GM12878 (cell line): Measurements from ENCODE around the gene FMN2. TPM values are rescaled to one million over a fixed set of nuclear protein-coding genes. Genes with fewer than 3 reads are reported as not detected.

Experiments used
- ATAC-seq: fragments of 200-7000 bp; cut with Tn5 transposase; 3 replicates; pipeline ENCODE4 v1.9.1; 2020; ENCODE audit warnings: mild to moderate bottlenecking, moderate library complexity
- BruUV-seq: library from RNA; stranded (reverse); fragments of 400-500 nt; replicated peaks from 2 replicates; lab custom pipeline; 2021; lab: Mats Ljungman, UMichigan
- CTCF ChIA-PET: fragments of 300-600 bp; sonication (Branson Sonifier 250); formaldehyde crosslinking; extraction: SDS; loops from one replicate; lab custom pipeline; 2021; ENCODE audit warnings: inconsistent platforms; lab: Yijun Ruan, JAX
- POLR2A ChIA-PET: fragments of 350-600 bp; formaldehyde crosslinking; extraction: SDS; loops from one replicate; lab custom pipeline; 2021; ENCODE audit warnings: inconsistent platforms; lab: Charles Lee
- RAD21 ChIA-PET: fragments of 300-600 bp; sonication (Branson Sonifier 250); formaldehyde crosslinking; loops from one replicate; lab custom pipeline; 2023; ENCODE audit warnings: antibody characterized with exemption; ENCODE audit not compliant: unreplicated experiment; lab: Charles Lee
- SMC1A ChIA-PET: fragments of 300-600 bp; sonication (Branson Sonifier 250); formaldehyde crosslinking; loops from one replicate; lab custom pipeline; 2023; ENCODE audit not compliant: unreplicated experiment, uncharacterized antibody; lab: Charles Lee
- DNase-seq: peaks from one replicate; pipeline ENCODE4 v3.0.0-alpha.2; 2011; ENCODE audit warnings: low read depth, low spot score
- FAIRE-seq: peaks from 3 replicates; lab custom pipeline; 2011; peaks lifted over from hg19 to GRCh38; lab: Jason Lieb, UNC
- H2AFZ ChIP-seq: 2 replicates; pipeline ENCODE4 v1.6.0; 2011; ENCODE audit warnings: low read depth, low read length, control low read depth; ENCODE audit not compliant: control insufficient read depth
- H3K27ac ChIP-seq: 2 replicates; pipeline ENCODE4 v1.5.1; 2011; ENCODE audit warnings: control low read depth; ENCODE audit not compliant: control insufficient read depth, insufficient read depth
- H3K27me3 ChIP-seq, 2 experiments: replicated peaks in 1 of 2; 2 replicates each; pipeline versions ENCODE4 v1.6.0 to v1.6.1; 2011; ENCODE audit warnings: low read length in 1 of 2; ENCODE audit not compliant: control insufficient read depth in 2 of 2, insufficient read depth in 2 of 2
- H3K36me3 ChIP-seq, 2 experiments: 2 replicates each; pipeline ENCODE4 v1.5.1; 2011; ENCODE audit warnings: low read length in 1 of 2; ENCODE audit not compliant: control insufficient read depth in 2 of 2, insufficient read depth in 2 of 2
- H3K4me1 ChIP-seq: 2 replicates; pipeline ENCODE4 v1.6.1; 2011; ENCODE audit warnings: mild to moderate bottlenecking, low read length, moderate library complexity, mixed read lengths; ENCODE audit not compliant: control insufficient read depth, insufficient read depth
- H3K4me2 ChIP-seq: 2 replicates; pipeline ENCODE4 v1.6.0; 2011; ENCODE audit warnings: control low read depth; ENCODE audit not compliant: control insufficient read depth, insufficient read depth
- H3K4me3 ChIP-seq: fragments of 200-600 bp; sonication (generic); 2 replicates; pipeline ENCODE4 v1.5.1; 2016
- H3K79me2 ChIP-seq: 2 replicates; pipeline ENCODE4 v1.6.0; 2011; ENCODE audit warnings: low read length; ENCODE audit not compliant: control insufficient read depth, insufficient read depth
- H3K9ac ChIP-seq: 2 replicates; pipeline ENCODE4 v1.8.0; 2011; ENCODE audit warnings: low read length, control low read depth, mixed read lengths; ENCODE audit not compliant: control insufficient read depth, insufficient read depth
- H3K9me3 ChIP-seq: replicated peaks from 3 replicates; pipeline ENCODE4 v1.5.1; 2011; ENCODE audit warnings: mild to moderate bottlenecking, low read length; ENCODE audit not compliant: control insufficient read depth, insufficient read depth
- H4K20me1 ChIP-seq: 2 replicates; pipeline ENCODE4 v1.6.0; 2011; ENCODE audit not compliant: control insufficient read depth, insufficient read depth
- ATF7 ChIP-seq: fragments of 450-650 bp; IDR thresholded peaks from 2 replicates; pipeline ENCODE4 v1.6.1; 2016; ENCODE audit warnings: low read depth, mild to moderate bottlenecking
- BRCA1 ChIP-seq: IDR thresholded peaks from 2 replicates; pipeline ENCODE4 v1.6.1; 2011; ENCODE audit warnings: low read depth, low read length, improper control_type of control experiment
- CBFB ChIP-seq: IDR thresholded peaks from 2 replicates; pipeline ENCODE4 v1.6.1; 2016; ENCODE audit warnings: antibody characterized with exemption, low read depth
- ETV6 ChIP-seq, 2 experiments: fragments of 450-650 bp in 1 of 2; IDR thresholded peaks in 1 of 2; conservative IDR thresholded peaks in 1 of 2; 2 replicates each; pipeline ENCODE4 v1.6.1; 2014; ENCODE audit warnings: antibody characterized with exemption in 1 of 2, borderline replicate concordance in 1 of 2, low read depth in 1 of 2, mild to moderate bottlenecking in 1 of 2, moderate library complexity in 1 of 2
- JUNB ChIP-seq: IDR thresholded peaks from 2 replicates; pipeline ENCODE4 v1.6.1; 2016; ENCODE audit warnings: antibody characterized with exemption, mild to moderate bottlenecking
- KAT2A ChIP-seq: conservative IDR thresholded peaks from 2 replicates; pipeline ENCODE4 v1.6.1; 2011; ENCODE audit warnings: low read depth, low read length; ENCODE audit not compliant: control insufficient read depth
- LARP7 ChIP-seq: fragments of 450-650 bp; IDR thresholded peaks from 2 replicates; pipeline ENCODE4 v1.6.1; 2017; ENCODE audit warnings: mild to moderate bottlenecking
- POU2F2 ChIP-seq: IDR thresholded peaks from 3 replicates; pipeline ENCODE4 v1.6.1; 2011; ENCODE audit warnings: low read depth, mild to moderate bottlenecking, low read length, borderline replicate concordance
- SMAD5 ChIP-seq: IDR thresholded peaks from 2 replicates; pipeline ENCODE4 v1.6.1; 2016; ENCODE audit warnings: antibody characterized with exemption, low read depth
- SMARCA5 ChIP-seq: fragments of 450-650 bp; IDR thresholded peaks from 2 replicates; pipeline ENCODE4 v1.6.1; 2017; ENCODE audit warnings: mild to moderate bottlenecking
- SMC3 ChIP-seq: IDR thresholded peaks from 2 replicates; pipeline ENCODE4 v1.6.1; 2011; ENCODE audit warnings: low read length, improper control_type of control experiment, borderline replicate concordance
- TCF3 ChIP-seq: IDR thresholded peaks from 2 replicates; pipeline ENCODE4 v1.6.1; 2012; ENCODE audit warnings: low read depth, mild to moderate bottlenecking, low read length, borderline replicate concordance; ENCODE audit not compliant: insufficient read depth
- ZNF384 ChIP-seq: IDR thresholded peaks from 2 replicates; pipeline ENCODE4 v1.6.1; 2012; ENCODE audit warnings: low read depth, mild to moderate bottlenecking, low read length, improper control_type of control experiment, borderline replicate concordance
- WGBS: methylation state at CpG from one replicate; pipeline ENCODE4 v1.1.6; 2016; ENCODE audit warnings: low lambda C conversion rate; ENCODE audit not compliant: insufficient replicate concordance, insufficient coverage; ENCODE audit errors: missing lambda C conversion rate; 5-methylcytosine and 5-hydroxymethylcytosine counted together
- in situ Hi-C: fragments of 300-500 bp; cut with MboI; formaldehyde crosslinking; loops from 9 replicates; pipeline ENCODE4 v1.14.3; 2018; ENCODE audit warnings: mixed read lengths
- intact Hi-C: fragments of 100-400 bp; cut with micrococcal nuclease; formaldehyde crosslinking; loops from one replicate; pipeline ENCODE4 v1.14.2; 2022; ENCODE audit not compliant: unreplicated experiment
- polyA plus RNA-seq, 11 experiments: library from polyadenylated mRNA; depleted of rRNA in 4 of 11; unstranded in 6 of 11; stranded (reverse) in 5 of 11; fragments of >200 nt; fragmentation: Nextera tagmentation in 4 of 11; fragmentation: Illumina TruSeq in 1 of 11; extraction: Ambion mirVana in 4 of 11; extraction: Trizol in 1 of 11; gene quantifications; 1 replicate in 1 of 11; 2 replicates in 10 of 11; pipeline versions ENCODE4 v1.2.1 to v1.2.3, GENCODE V29; 2011 to 2016; ENCODE audit warnings: inconsistent platforms in 2 of 11, missing spikeins in 2 of 11, low read depth in 1 of 11
- total RNA-seq, 4 experiments: library from RNA; depleted of rRNA in 3 of 4; stranded (reverse); fragments of >200 nt in 3 of 4; fragmentation: Illumina TruSeq in 1 of 4; extraction: Trizol in 1 of 4; gene quantifications; 2 replicates each; pipeline versions ENCODE4 v1.2.1 to v1.2.3, GENCODE V29; 2013 to 2021
- TF ChIP-seq, protein P1 (sequence below): fragments of 450-650 bp; IDR thresholded peaks from 2 replicates; pipeline ENCODE4 v1.6.1; 2016; ENCODE audit warnings: mild to moderate bottlenecking
- TF ChIP-seq, protein P2 (sequence below): fragments of 450-650 bp; formaldehyde crosslinking; IDR thresholded peaks from 2 replicates; pipeline ENCODE4 v1.5.0; 2022; ENCODE audit warnings: mild to moderate bottlenecking, missing genetic modification characterization
- TF ChIP-seq, protein P3 (sequence below): fragments of 150-350 bp; IDR thresholded peaks from 2 replicates; pipeline ENCODE4 v1.6.1; 2016; ENCODE audit warnings: low read depth, low read length
- TF ChIP-seq, protein P4 (sequence below): fragments of 450-650 bp; IDR thresholded peaks from 2 replicates; pipeline ENCODE4 v1.6.1; 2017; ENCODE audit warnings: borderline replicate concordance

FMN2 gene
- total and polyA plus RNA-seq, 10 of the 15 experiments (the other 5 are each of a cell fraction or from before 2014, with no cell fraction given) = 0.60 TPM; not detected in 9

DNA sequence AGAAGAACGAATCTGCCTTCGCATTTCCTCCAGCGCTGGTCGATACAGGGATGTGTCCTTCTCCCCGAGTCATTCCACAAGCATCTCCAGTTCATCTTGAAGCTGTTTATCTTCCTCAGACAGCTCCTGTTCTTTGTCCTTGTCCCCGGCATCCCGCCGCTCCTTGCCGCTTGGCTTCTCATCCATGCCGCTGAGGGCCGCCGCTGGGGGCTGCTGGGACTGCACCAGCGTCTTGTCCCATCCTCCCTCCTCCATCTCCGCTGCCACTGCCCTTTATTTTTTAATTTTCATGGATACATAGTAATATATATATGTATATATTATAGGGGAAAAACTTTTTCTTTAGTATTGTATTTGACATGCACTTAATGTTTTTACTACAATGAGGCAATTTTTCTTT is 53.4 kb downstream of the FMN2 start:
- no peak for DNase-seq
- Histone ChIP-seq H3K27me3 (no peaks in the 10 kb centered on the region), H3K79me2 (no peaks in the 10 kb centered on the region), H3K27ac (no peak overlapping the region), H3K4me1 (no peaks in the 10 kb centered on the region), H3K4me3 (no peak overlapping the region), H3K9ac (no peak overlapping the region), H3K4me2 (no peak overlapping the region), H3K36me3 (no peaks in the 10 kb centered on the region), H2AFZ (no peak overlapping the region), H4K20me1 (no peaks in the 10 kb centered on the region), H3K9me3 (no peaks in the 10 kb centered on the region)
- WGBS = 76% methylated on average over 14 of the region's 14 CpGs
- no peak for FAIRE-seq
- in situ Hi-C loops (no loop called here), intact Hi-C loops (no loop called here)
- ChIA-PET SMC1A (no interaction called here), RAD21 (no interaction called here), POLR2A (no interaction called here), CTCF (no interaction called here)
- BruUV-seq = no TSS peak
- no peak for ATAC-seq
- TF ChIP-seq, protein P1, sequence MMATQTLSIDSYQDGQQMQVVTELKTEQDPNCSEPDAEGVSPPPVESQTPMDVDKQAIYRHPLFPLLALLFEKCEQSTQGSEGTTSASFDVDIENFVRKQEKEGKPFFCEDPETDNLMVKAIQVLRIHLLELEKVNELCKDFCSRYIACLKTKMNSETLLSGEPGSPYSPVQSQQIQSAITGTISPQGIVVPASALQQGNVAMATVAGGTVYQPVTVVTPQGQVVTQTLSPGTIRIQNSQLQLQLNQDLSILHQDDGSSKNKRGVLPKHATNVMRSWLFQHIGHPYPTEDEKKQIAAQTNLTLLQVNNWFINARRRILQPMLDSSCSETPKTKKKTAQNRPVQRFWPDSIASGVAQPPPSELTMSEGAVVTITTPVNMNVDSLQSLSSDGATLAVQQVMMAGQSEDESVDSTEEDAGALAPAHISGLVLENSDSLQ = no peak
- TF ChIP-seq SMARCA5 (no peak), TCF3 (no peak), JUNB (no peak), SMC3 (no peak), POU2F2 (no peak), ETV6 (conservative IDR thresholded peaks at IDR 0.05 in 1 of 2, IDR thresholded peaks at IDR 0.05 in 1 of 2; ENCODE audit: borderline replicate concordance in 1 of 2, low read depth in 1 of 2) (no peak), KAT2A (no peak), ZNF384 (no peak), CBFB (no peak), BRCA1 (no peak), SMAD5 (no peak), ATF7 (no peak), LARP7 (no peak)
- TF ChIP-seq, protein P2, sequence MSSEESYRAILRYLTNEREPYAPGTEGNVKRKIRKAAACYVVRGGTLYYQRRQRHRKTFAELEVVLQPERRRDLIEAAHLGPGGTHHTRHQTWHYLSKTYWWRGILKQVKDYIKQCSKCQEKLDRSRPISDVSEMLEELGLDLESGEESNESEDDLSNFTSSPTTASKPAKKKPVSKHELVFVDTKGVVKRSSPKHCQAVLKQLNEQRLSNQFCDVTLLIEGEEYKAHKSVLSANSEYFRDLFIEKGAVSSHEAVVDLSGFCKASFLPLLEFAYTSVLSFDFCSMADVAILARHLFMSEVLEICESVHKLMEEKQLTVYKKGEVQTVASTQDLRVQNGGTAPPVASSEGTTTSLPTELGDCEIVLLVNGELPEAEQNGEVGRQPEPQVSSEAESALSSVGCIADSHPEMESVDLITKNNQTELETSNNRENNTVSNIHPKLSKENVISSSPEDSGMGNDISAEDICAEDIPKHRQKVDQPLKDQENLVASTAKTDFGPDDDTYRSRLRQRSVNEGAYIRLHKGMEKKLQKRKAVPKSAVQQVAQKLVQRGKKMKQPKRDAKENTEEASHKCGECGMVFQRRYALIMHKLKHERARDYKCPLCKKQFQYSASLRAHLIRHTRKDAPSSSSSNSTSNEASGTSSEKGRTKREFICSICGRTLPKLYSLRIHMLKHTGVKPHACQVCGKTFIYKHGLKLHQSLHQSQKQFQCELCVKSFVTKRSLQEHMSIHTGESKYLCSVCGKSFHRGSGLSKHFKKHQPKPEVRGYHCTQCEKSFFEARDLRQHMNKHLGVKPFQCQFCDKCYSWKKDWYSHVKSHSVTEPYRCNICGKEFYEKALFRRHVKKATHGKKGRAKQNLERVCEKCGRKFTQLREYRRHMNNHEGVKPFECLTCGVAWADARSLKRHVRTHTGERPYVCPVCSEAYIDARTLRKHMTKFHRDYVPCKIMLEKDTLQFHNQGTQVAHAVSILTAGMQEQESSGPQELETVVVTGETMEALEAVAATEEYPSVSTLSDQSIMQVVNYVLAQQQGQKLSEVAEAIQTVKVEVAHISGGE (CRISPR knock-in tag) = no peak
- TF ChIP-seq, protein P3, sequence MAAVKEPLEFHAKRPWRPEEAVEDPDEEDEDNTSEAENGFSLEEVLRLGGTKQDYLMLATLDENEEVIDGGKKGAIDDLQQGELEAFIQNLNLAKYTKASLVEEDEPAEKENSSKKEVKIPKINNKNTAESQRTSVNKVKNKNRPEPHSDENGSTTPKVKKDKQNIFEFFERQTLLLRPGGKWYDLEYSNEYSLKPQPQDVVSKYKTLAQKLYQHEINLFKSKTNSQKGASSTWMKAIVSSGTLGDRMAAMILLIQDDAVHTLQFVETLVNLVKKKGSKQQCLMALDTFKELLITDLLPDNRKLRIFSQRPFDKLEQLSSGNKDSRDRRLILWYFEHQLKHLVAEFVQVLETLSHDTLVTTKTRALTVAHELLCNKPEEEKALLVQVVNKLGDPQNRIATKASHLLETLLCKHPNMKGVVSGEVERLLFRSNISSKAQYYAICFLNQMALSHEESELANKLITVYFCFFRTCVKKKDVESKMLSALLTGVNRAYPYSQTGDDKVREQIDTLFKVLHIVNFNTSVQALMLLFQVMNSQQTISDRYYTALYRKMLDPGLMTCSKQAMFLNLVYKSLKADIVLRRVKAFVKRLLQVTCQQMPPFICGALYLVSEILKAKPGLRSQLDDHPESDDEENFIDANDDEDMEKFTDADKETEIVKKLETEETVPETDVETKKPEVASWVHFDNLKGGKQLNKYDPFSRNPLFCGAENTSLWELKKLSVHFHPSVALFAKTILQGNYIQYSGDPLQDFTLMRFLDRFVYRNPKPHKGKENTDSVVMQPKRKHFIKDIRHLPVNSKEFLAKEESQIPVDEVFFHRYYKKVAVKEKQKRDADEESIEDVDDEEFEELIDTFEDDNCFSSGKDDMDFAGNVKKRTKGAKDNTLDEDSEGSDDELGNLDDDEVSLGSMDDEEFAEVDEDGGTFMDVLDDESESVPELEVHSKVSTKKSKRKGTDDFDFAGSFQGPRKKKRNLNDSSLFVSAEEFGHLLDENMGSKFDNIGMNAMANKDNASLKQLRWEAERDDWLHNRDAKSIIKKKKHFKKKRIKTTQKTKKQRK = no peak
- TF ChIP-seq, protein P4, sequence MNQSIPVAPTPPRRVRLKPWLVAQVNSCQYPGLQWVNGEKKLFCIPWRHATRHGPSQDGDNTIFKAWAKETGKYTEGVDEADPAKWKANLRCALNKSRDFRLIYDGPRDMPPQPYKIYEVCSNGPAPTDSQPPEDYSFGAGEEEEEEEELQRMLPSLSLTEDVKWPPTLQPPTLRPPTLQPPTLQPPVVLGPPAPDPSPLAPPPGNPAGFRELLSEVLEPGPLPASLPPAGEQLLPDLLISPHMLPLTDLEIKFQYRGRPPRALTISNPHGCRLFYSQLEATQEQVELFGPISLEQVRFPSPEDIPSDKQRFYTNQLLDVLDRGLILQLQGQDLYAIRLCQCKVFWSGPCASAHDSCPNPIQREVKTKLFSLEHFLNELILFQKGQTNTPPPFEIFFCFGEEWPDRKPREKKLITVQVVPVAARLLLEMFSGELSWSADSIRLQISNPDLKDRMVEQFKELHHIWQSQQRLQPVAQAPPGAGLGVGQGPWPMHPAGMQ = no peak
